ENCODE measurements around the gene TRPC1.

DNA sequence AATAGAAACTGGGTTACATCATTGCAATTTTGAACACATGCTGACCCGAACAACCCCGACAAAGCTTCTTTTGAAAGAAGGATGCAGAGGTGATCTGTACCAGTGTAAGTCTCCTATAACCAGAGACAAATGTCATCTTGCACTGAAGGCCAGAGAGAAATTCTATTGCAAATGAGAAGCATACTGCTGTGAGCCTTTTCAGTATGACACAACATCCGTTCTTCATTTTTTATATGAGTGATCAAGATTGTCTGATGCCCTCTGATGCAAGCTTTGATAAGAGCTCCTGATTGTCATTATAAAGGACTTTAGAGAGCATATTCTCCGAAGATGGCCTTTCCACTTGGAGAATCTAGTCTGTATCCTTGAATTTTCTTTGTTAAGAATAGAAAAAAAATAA, 128.2 kb downstream of the TRPC1 start:
- TF ChIP-seq CTCF (IDR thresholded peaks at IDR 0.05) = no peak
- no peak for TF ChIP-seq POLR2A (IDR thresholded peaks at IDR 0.05)
